Measurements from ENCODE around the gene NKAIN2.

Gene NKAIN2

DNA sequence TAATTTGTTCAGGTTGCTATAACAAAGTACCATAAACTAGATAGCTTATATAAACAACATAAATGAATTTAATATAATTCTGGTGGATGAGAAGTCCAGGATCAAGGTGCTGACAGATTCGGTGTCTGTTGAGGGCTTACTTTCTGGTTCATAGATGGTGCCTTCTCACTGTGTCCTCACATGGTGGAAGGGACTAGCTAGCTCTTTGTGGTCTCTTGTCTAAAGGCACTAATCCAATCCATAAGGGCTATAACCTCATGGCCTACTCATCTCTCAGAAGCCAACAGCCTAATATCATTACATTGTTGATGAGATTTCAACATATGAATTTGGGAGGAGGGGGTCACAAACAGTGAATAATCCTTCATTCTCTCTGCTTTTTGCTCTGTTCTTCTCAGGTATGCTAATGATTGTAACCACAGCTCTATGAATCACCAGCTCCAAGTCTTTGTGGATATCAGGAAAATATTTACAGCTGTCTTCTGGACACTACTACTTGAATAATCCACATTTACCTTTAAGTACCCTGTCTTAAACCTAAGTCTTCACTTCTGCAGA, 122.3 kb downstream of the NKAIN2 start:
- TF ChIP-seq, protein P1, sequence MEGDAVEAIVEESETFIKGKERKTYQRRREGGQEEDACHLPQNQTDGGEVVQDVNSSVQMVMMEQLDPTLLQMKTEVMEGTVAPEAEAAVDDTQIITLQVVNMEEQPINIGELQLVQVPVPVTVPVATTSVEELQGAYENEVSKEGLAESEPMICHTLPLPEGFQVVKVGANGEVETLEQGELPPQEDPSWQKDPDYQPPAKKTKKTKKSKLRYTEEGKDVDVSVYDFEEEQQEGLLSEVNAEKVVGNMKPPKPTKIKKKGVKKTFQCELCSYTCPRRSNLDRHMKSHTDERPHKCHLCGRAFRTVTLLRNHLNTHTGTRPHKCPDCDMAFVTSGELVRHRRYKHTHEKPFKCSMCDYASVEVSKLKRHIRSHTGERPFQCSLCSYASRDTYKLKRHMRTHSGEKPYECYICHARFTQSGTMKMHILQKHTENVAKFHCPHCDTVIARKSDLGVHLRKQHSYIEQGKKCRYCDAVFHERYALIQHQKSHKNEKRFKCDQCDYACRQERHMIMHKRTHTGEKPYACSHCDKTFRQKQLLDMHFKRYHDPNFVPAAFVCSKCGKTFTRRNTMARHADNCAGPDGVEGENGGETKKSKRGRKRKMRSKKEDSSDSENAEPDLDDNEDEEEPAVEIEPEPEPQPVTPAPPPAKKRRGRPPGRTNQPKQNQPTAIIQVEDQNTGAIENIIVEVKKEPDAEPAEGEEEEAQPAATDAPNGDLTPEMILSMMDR (IDR thresholded peaks at IDR 0.05; ENCODE audit: low read depth, low read length, missing control alignments), result no peak
- Histone ChIP-seq H3K36me3 (replicated peaks) (no peaks in the 10 kb centered on the region), H3K27ac (no peak overlapping the region), H3K4me3 (ENCODE audit: low read depth, low read length) (no peak overlapping the region), H3K27me3 (replicated peaks) (no peaks in the 10 kb centered on the region)
- no peak for DNase-seq
- in situ Hi-C loops (cut with HindIII; ENCODE audit: low pct_ligation_motif_present, low sequenced_read_pairs), result no loop called here

DNA sequence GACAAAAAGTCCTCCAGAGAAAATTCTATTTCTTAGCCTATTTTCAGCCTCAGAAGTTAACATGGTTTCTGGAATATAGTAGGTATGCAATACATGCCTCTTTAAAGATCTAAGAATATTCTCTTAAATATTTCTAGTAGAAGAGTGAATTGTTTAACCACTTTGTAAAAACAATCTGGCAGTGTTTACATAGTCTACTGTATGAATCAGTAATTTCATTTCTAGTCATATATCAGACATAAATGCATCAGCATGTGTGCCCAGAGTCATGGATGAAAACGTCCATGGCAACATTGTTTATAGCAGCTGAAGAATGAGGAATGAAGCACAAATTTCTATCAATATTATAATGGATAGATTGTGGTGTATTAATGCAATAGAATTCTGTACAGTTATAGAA, 124.9 kb downstream of the NKAIN2 start:
- Histone ChIP-seq H3K27ac (no peak overlapping the region), H3K4me3 (ENCODE audit: low read depth, low read length) (no peak overlapping the region), H3K27me3 (replicated peaks) (no peaks in the 10 kb centered on the region), H3K36me3 (replicated peaks) (no peaks in the 10 kb centered on the region)
- in situ Hi-C loops (cut with HindIII; ENCODE audit: low pct_ligation_motif_present, low sequenced_read_pairs), result no loop called here
- no peak for DNase-seq
- TF ChIP-seq, protein P1 (IDR thresholded peaks at IDR 0.05; ENCODE audit: low read depth, low read length, missing control alignments), result no peak

DNA sequence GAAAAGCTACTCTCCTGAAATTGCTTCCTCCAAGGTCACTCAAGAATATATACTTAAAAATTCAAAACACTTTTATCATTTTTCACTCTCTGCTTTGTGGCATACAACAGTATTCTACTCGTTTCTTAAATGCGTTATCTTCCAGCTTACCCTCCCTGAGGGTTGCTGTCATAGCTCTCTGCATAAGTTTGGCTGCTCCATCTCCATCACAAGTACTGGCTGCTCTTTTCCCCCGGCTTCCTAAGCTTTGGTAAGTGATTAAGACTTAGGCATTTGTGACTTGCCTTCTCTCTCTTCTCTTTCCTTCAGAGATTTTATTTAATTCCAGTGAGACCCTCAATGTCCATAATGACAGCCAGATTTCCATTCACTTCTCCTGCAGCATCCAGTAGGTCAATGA, 128.3 kb downstream of the NKAIN2 start:
- in situ Hi-C loops (cut with HindIII; ENCODE audit: low pct_ligation_motif_present, low sequenced_read_pairs), result no loop called here
- TF ChIP-seq, protein P1 (IDR thresholded peaks at IDR 0.05; ENCODE audit: low read depth, low read length, missing control alignments), result no peak
- Histone ChIP-seq H3K36me3 (replicated peaks) (no peaks in the 10 kb centered on the region), H3K27ac (no peak overlapping the region), H3K27me3 (replicated peaks) (no peaks in the 10 kb centered on the region), H3K4me3 (ENCODE audit: low read depth, low read length) (no peak overlapping the region)
- DNase-seq, result no peak

DNA sequence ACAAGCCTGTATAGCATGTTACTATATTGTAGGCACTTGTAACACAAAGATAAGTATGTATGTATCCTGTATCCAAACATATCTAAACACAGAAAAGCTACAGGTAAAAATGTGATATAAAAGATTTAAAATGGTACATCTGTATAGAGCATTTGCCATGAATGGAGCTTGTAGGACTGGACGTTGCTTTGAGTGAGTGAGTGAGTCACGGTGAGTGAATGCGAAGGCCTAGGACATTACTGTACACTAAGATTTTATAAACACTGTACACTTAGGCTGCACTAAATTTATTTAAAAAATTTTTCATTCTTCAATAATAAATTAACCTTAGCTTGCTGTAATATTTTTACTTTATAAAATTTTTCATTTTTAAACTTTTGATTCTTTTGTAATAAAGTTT, 136.9 kb downstream of the NKAIN2 start:
- Histone ChIP-seq H3K36me3 (replicated peaks) (no peaks in the 10 kb centered on the region), H3K27ac (no peak overlapping the region), H3K27me3 (replicated peaks) (no peaks in the 10 kb centered on the region), H3K4me3 (ENCODE audit: low read depth, low read length) (no peak overlapping the region)
- no peak for DNase-seq
- TF ChIP-seq, protein P1 (IDR thresholded peaks at IDR 0.05; ENCODE audit: low read depth, low read length, missing control alignments), result no peak
- in situ Hi-C loops (cut with HindIII; ENCODE audit: low pct_ligation_motif_present, low sequenced_read_pairs), result no loop called here

DNA sequence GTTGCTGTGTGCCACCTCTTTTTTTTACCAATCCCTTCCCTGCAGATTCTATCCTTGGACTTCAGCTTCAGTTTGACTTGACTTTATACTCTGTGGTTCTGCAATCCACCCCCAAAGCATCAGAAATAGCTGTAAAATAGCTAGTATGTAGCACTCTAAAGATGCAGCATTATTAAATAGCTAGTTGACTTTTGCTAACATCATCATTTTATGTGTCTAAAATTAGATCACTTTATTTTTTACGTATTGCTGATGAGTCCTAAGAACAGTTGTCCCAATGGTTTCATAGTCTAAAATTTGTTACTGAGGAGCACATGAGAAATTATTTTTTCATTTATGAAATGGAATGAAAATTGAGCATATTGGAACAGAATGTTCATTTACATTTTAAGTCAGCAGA, 138.2 kb downstream of the NKAIN2 start:
- no peak for DNase-seq
- no peaks in the 10 kb centered on the region for H3K36me3 ChIP-seq (replicated peaks)
- H3K27me3 ChIP-seq (replicated peaks), result no peaks in the 10 kb centered on the region
- H3K4me3 ChIP-seq (ENCODE audit: low read depth, low read length), result no peak overlapping the region
- no peak overlapping the region for H3K27ac ChIP-seq
- in situ Hi-C loops (cut with HindIII; ENCODE audit: low pct_ligation_motif_present, low sequenced_read_pairs), result no loop called here
- TF ChIP-seq, protein P1 (IDR thresholded peaks at IDR 0.05; ENCODE audit: low read depth, low read length, missing control alignments), result no peak

DNA sequence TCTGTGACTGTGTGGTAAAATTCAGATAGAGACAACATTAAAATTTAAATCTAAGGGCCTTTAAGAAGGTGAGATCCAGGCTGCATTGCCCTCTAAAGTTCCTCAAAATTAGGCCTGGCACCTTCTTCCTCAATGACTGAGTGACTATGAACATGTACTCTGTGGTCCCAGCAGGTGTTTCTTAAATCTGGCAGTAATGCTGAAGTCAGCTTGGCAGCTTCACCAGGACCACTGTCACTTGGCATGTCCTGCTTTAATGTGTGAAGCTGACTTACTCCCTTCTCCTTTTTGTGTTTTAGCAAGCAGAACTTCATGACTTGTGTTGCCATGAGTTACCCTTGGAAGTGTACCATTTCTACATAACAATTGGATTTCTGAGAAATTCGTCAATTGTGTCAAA, 141.7 kb downstream of the NKAIN2 start:
- DNase-seq, result no peak
- H3K4me3 ChIP-seq (ENCODE audit: low read depth, low read length), result no peak overlapping the region
- H3K27me3 ChIP-seq (replicated peaks), result no peaks in the 10 kb centered on the region
- in situ Hi-C loops (cut with HindIII; ENCODE audit: low pct_ligation_motif_present, low sequenced_read_pairs), result no loop called here
- no peak overlapping the region for H3K27ac ChIP-seq
- H3K36me3 ChIP-seq (replicated peaks), result no peaks in the 10 kb centered on the region
- TF ChIP-seq, protein P1 (IDR thresholded peaks at IDR 0.05; ENCODE audit: low read depth, low read length, missing control alignments), result no peak

Measured in brain microvascular endothelial cell (primary cell).